GM18861 (cell line): ENCODE results near the gene YIPF2.
A peak's percentile ranks its signal among the peaks of the same experiment; 100 is the strongest.
"Not testable (repeated sequence)": the region's sequence is repeated elsewhere in the genome, so short reads cannot be mapped to it uniquely, and the experiment has no call there.

Source experiments
- ATAC-seq: cut with Tn5 transposase; IDR thresholded peaks from one replicate; pipeline ENCODE4 v1.9.1; 2021; ENCODE audit not compliant: unreplicated experiment

YIPF2 gene

GRCh38 chr19:10877608-10878007, 50.8 kb downstream of the YIPF2 start:
- not testable (repeated sequence) for ATAC-seq

- ATAC-seq: peak; percentile 44
Measured at GRCh38 chr19:10876459-10877240, 51.8 kb downstream of the YIPF2 start.

GRCh38 chr19:10874024-10874423, 54.4 kb downstream of the YIPF2 start:
- ATAC-seq: no peak

- ATAC-seq: no peak
Measured at GRCh38 chr19:10872546-10873107, 55.8 kb downstream of the YIPF2 start.
